ENCODE data around the gene CAMTA1. TPM values are rescaled to one million over a fixed set of nuclear protein-coding genes. Genes with fewer than 3 reads are reported as not detected.

Gene CAMTA1
- polyA plus RNA-seq, 1 donor from 2014 or later = 162 TPM

GRCh38 chr1:6771441-6771769, 13.8 kb upstream of the CAMTA1 start:
- no peaks in the 10 kb centered on the region for H3F3A ChIP-seq (ENCODE audit: insufficient read depth, low read length, poor library complexity, severe bottlenecking)
- no peaks in the 10 kb centered on the region for H3K9me2 ChIP-seq (ENCODE audit: insufficient read depth, low read length)
- no peaks in the 10 kb centered on the region for H3K79me2 ChIP-seq (replicated peaks; ENCODE audit: insufficient read depth, low read length)
- H3K9me3 ChIP-seq (ENCODE audit: low read length) = no peaks in the 10 kb centered on the region
- H3K4me3 ChIP-seq (ENCODE audit: low read length) = no peak overlapping the region
- TF ChIP-seq TAF1 (IDR thresholded peaks at IDR 0.05; ENCODE audit: low read depth) (no peak), EZH2 (IDR thresholded peaks at IDR 0.05; ENCODE audit: borderline replicate concordance, insufficient read depth, low read length, poor library complexity, severe bottlenecking) (no peak), POLR2AphosphoS5 (IDR thresholded peaks at IDR 0.05) (no peak), CTCF (IDR thresholded peaks at IDR 0.05; ENCODE audit: poor library complexity, severe bottlenecking) (no peak), EP300 (conservative IDR thresholded peaks at IDR 0.05; ENCODE audit: poor library complexity, severe bottlenecking) (no peak), RAD21 (conservative IDR thresholded peaks at IDR 0.05) (no peak), MXI1 (conservative IDR thresholded peaks at IDR 0.05; ENCODE audit: poor library complexity, severe bottlenecking) (no peak), SMC3 (conservative IDR thresholded peaks at IDR 0.05; ENCODE audit: poor library complexity) (no peak)
- TF ChIP-seq, protein P1, sequence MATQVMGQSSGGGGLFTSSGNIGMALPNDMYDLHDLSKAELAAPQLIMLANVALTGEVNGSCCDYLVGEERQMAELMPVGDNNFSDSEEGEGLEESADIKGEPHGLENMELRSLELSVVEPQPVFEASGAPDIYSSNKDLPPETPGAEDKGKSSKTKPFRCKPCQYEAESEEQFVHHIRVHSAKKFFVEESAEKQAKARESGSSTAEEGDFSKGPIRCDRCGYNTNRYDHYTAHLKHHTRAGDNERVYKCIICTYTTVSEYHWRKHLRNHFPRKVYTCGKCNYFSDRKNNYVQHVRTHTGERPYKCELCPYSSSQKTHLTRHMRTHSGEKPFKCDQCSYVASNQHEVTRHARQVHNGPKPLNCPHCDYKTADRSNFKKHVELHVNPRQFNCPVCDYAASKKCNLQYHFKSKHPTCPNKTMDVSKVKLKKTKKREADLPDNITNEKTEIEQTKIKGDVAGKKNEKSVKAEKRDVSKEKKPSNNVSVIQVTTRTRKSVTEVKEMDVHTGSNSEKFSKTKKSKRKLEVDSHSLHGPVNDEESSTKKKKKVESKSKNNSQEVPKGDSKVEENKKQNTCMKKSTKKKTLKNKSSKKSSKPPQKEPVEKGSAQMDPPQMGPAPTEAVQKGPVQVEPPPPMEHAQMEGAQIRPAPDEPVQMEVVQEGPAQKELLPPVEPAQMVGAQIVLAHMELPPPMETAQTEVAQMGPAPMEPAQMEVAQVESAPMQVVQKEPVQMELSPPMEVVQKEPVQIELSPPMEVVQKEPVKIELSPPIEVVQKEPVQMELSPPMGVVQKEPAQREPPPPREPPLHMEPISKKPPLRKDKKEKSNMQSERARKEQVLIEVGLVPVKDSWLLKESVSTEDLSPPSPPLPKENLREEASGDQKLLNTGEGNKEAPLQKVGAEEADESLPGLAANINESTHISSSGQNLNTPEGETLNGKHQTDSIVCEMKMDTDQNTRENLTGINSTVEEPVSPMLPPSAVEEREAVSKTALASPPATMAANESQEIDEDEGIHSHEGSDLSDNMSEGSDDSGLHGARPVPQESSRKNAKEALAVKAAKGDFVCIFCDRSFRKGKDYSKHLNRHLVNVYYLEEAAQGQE (IDR thresholded peaks at IDR 0.05; ENCODE audit: borderline replicate concordance) = no peak
- no peaks in the 10 kb centered on the region for H3K36me3 ChIP-seq (ENCODE audit: insufficient read depth, low read length)
- H3K9ac ChIP-seq (ENCODE audit: low read length) = no peak overlapping the region
- H2AFZ ChIP-seq (ENCODE audit: low read depth, low read length) = no peak overlapping the region
- H3K27me3 ChIP-seq (ENCODE audit: insufficient read depth, low read depth, low read length) = no peaks in the 10 kb centered on the region
- H3K4me2 ChIP-seq (ENCODE audit: low read length) = no peak overlapping the region
- H4K20me1 ChIP-seq (ENCODE audit: insufficient read depth) = no peaks in the 10 kb centered on the region
- no peak overlapping the region for H3K27ac ChIP-seq (ENCODE audit: low read length)

- Histone ChIP-seq H3K9ac (ENCODE audit: low read length) (no peak overlapping the region), H3K4me2 (ENCODE audit: low read length) (no peak overlapping the region), H4K20me1 (ENCODE audit: insufficient read depth) (no peaks in the 10 kb centered on the region), H2AFZ (ENCODE audit: low read depth, low read length) (no peak overlapping the region), H3K27ac (ENCODE audit: low read length) (no peak overlapping the region), H3F3A (ENCODE audit: insufficient read depth, low read length, poor library complexity, severe bottlenecking) (no peaks in the 10 kb centered on the region), H3K36me3 (ENCODE audit: insufficient read depth, low read length) (no peaks in the 10 kb centered on the region), H3K79me2 (replicated peaks; ENCODE audit: insufficient read depth, low read length) (no peaks in the 10 kb centered on the region), H3K9me2 (ENCODE audit: insufficient read depth, low read length) (no peaks in the 10 kb centered on the region), H3K9me3 (ENCODE audit: low read length) (no peaks in the 10 kb centered on the region), H3K4me3 (ENCODE audit: low read length) (no peak overlapping the region), H3K27me3 (ENCODE audit: insufficient read depth, low read depth, low read length) (no peaks in the 10 kb centered on the region)
- TF ChIP-seq RAD21 (conservative IDR thresholded peaks at IDR 0.05) (no peak), EZH2 (IDR thresholded peaks at IDR 0.05; ENCODE audit: borderline replicate concordance, insufficient read depth, low read length, poor library complexity, severe bottlenecking) (no peak), POLR2AphosphoS5 (IDR thresholded peaks at IDR 0.05) (no peak), TAF1 (IDR thresholded peaks at IDR 0.05; ENCODE audit: low read depth) (no peak), EP300 (conservative IDR thresholded peaks at IDR 0.05; ENCODE audit: poor library complexity, severe bottlenecking) (no peak), SMC3 (conservative IDR thresholded peaks at IDR 0.05; ENCODE audit: poor library complexity) (no peak), MXI1 (conservative IDR thresholded peaks at IDR 0.05; ENCODE audit: poor library complexity, severe bottlenecking) (no peak)
- TF ChIP-seq, protein P1 (IDR thresholded peaks at IDR 0.05; ENCODE audit: borderline replicate concordance) = no peak
Measured at GRCh38 chr1:6774381-6774780, 10.9 kb upstream of the CAMTA1 start.

Data from neural cell (in vitro differentiated cells).